GM23248 (cell line): ENCODE measurements around the gene DHRS7C.

ENCODE experiments used
- EZH2 ChIP-seq: fragments of 200-600 bp; sonication (generic); IDR thresholded peaks from 2 replicates; pipeline ENCODE4 v1.6.1; 2018; ENCODE audit warnings: antibody characterized with exemption, mild to moderate bottlenecking; ENCODE audit not compliant: insufficient read depth, poor library complexity, severe bottlenecking
- EZH2phosphoT487 ChIP-seq: fragments of 200-600 bp; sonication (generic); IDR thresholded peaks from 2 replicates; pipeline ENCODE4 v1.6.1; 2018; ENCODE audit warnings: antibody characterized with exemption, moderate library complexity, mild to moderate bottlenecking, low read depth; ENCODE audit not compliant: insufficient read depth

DNA sequence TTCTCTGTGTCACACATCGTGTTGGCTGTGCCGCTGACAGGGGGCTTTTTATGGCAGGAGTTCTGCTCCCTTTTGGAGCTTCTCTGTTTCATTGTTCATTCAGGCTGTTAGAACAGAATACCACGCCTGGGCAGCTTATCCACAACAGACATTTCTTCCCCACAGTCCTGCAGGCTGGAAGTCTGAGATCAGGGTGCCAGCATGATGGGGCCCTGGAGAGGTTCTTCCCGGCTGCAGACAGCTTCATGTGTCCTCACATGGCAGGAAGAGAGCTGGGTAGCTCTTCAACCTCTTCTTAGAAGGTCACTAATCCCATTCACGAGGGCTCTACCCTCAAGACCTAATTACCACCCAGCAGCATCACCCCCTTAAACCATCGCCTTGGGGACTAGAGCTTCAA, 65.1 kb downstream of the DHRS7C start:
- TF ChIP-seq EZH2 (no peak), EZH2phosphoT487 (no peak)
